ENCODE results near the gene PDCL2.

DNA sequence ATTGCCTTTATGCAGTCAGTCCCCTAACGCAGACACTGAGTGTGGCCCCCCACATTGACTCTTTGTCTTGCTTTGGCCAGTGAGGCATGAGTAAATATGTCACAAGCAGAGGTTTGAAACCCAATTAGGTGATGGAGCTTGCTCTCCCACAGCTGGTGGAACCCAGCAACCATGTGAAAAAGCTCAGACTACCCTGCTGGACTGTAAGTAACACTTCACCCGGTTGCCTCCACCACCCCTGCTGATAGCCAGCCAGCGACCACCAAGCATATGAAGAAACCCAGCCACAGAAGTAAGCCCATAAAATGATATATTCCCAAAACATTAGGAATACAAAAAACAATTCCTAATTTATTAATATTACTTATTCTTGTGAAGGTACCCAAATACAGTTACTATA lies 21.6 kb upstream of the PDCL2 start:
- TF ChIP-seq, protein P1, sequence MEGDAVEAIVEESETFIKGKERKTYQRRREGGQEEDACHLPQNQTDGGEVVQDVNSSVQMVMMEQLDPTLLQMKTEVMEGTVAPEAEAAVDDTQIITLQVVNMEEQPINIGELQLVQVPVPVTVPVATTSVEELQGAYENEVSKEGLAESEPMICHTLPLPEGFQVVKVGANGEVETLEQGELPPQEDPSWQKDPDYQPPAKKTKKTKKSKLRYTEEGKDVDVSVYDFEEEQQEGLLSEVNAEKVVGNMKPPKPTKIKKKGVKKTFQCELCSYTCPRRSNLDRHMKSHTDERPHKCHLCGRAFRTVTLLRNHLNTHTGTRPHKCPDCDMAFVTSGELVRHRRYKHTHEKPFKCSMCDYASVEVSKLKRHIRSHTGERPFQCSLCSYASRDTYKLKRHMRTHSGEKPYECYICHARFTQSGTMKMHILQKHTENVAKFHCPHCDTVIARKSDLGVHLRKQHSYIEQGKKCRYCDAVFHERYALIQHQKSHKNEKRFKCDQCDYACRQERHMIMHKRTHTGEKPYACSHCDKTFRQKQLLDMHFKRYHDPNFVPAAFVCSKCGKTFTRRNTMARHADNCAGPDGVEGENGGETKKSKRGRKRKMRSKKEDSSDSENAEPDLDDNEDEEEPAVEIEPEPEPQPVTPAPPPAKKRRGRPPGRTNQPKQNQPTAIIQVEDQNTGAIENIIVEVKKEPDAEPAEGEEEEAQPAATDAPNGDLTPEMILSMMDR (conservative IDR thresholded peaks at IDR 0.05 in 1 of 2, IDR thresholded peaks at IDR 0.05 in 1 of 2; ENCODE audit: low read depth in 1 of 2, low read length in 2 of 2), result no peak
- TF ChIP-seq EZH2 (IDR thresholded peaks at IDR 0.05; ENCODE audit: low read length, missing control alignments), result no peak
